Activated B cell treated with CpG ODN at 0.5 μM for 24 hours (primary cell): ENCODE results near the gene PHACTR4. TPM values are rescaled to one million over a fixed set of nuclear protein-coding genes. Genes with fewer than 3 reads are reported as not detected.
"Not testable (repeated sequence)": the region's sequence is repeated elsewhere in the genome, so short reads cannot be mapped to it uniquely, and the experiment has no call there.

Experiments used
- ATAC-seq: fragments of 200-7000 bp; cut with Tn5 transposase; one replicate; pipeline ENCODE4 v1.10.0; 2021; ENCODE audit warnings: low read depth, mild to moderate bottlenecking, moderate library complexity
- CTCF ChIA-PET: fragments of 350-600 bp; sonication (Branson Sonifier 250); formaldehyde crosslinking; loops from one replicate; lab custom pipeline; 2021; ENCODE audit warnings: antibody characterized with exemption; lab: Charles Lee
- POLR2A ChIA-PET: fragments of 350-600 bp; sonication (Branson Sonifier 250); formaldehyde crosslinking; loops from one replicate; lab custom pipeline; 2021; ENCODE audit warnings: antibody characterized with exemption; lab: Charles Lee
- DNase-seq: peaks from one replicate; pipeline ENCODE4 v3.0.0; 2022
- H3K27ac Mint-ChIP-seq: one replicate; pipeline ENCODE4 v1.8.0; 2020; ENCODE audit warnings: mixed read lengths
- H3K27me3 Mint-ChIP-seq: one replicate; pipeline ENCODE4 v1.8.0; 2021; ENCODE audit warnings: mixed read lengths
- H3K36me3 Mint-ChIP-seq: one replicate; pipeline ENCODE4 v1.8.0; 2021; ENCODE audit warnings: low read depth, mixed read lengths
- H3K4me1 Mint-ChIP-seq: one replicate; pipeline ENCODE4 v1.8.0; 2021; ENCODE audit warnings: mixed read lengths
- H3K4me3 Mint-ChIP-seq: one replicate; pipeline ENCODE4 v1.8.0; 2020; ENCODE audit warnings: mild to moderate bottlenecking, mixed read lengths
- H3K9me3 Mint-ChIP-seq: one replicate; pipeline ENCODE4 v1.8.0; 2020; ENCODE audit warnings: mixed read lengths
- intact Hi-C: fragments of 100-400 bp; cut with micrococcal nuclease; formaldehyde crosslinking; loops from one replicate; pipeline ENCODE4 v1.15.1; 2024
- total RNA-seq: library from RNA; stranded (reverse); gene quantifications from 2 replicates; pipeline ENCODE4 v1.2.3, GENCODE V29; 2022
- TF ChIP-seq, protein P1 (sequence below): fragments of 200-600 bp; IDR thresholded peaks from one replicate; pipeline ENCODE4 v1.8.0; 2022; ENCODE audit warnings: antibody characterized with exemption, mild to moderate bottlenecking

PHACTR4 gene
- total RNA-seq, 1 donor from 2014 or later, result 31.5 TPM

DNA sequence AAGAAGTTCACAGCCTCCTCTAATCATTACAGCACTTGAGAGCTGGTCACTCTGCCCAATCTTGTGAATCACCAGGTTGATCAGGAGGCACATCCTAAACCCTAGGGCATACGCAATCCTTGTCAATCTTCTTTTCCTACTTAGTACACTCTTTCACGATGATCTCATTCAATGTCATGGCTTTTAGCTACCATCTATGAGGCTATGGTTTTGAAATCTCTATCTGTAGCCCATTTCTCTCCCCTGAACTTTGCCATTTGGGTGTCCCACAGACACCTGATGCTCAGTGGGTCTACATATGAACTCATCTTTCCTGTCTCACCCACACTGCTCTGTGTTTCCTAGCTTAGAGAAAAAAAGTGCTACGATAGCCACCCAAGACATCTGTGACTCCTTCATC is 42.6 kb upstream of the PHACTR4 start:
- ATAC-seq (no peak), DNase-seq (no peak)
- Mint-ChIP-seq H3K27ac (peak overlapping the region; percentile 97), H3K27me3 (peaks cover 2% of the 10 kb centered on the region), H3K9me3 (no peaks in the 10 kb centered on the region), H3K4me3 (peak overlapping the region; percentile 60), H3K4me1 (peaks cover 47% of the 10 kb centered on the region), H3K36me3 (peaks cover 22% of the 10 kb centered on the region)
- TF ChIP-seq, protein P1, sequence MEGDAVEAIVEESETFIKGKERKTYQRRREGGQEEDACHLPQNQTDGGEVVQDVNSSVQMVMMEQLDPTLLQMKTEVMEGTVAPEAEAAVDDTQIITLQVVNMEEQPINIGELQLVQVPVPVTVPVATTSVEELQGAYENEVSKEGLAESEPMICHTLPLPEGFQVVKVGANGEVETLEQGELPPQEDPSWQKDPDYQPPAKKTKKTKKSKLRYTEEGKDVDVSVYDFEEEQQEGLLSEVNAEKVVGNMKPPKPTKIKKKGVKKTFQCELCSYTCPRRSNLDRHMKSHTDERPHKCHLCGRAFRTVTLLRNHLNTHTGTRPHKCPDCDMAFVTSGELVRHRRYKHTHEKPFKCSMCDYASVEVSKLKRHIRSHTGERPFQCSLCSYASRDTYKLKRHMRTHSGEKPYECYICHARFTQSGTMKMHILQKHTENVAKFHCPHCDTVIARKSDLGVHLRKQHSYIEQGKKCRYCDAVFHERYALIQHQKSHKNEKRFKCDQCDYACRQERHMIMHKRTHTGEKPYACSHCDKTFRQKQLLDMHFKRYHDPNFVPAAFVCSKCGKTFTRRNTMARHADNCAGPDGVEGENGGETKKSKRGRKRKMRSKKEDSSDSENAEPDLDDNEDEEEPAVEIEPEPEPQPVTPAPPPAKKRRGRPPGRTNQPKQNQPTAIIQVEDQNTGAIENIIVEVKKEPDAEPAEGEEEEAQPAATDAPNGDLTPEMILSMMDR, result no peak
- CTCF ChIA-PET, result interaction anchor here (0.8 to 1.5 kb wide), 2 partner anchors 8 to 79 kb away, joined by 3 to 6 read pairs; no protein-coding TSS in a partner anchor
- intact Hi-C loops, result loop anchor here (5.0 kb wide), 1 partner anchor 495 kb away; the partner anchor contains the start of gene PPP1R8
- POLR2A ChIA-PET, result interaction anchor here (0.9 to 5.2 kb wide), 10 partner anchors 67 to 496 kb away, joined by 3 to 144 read pairs (median 24); partner anchors contain the start of genes ATP5IF1, GMEB1, PPP1R8 and RCC1

DNA sequence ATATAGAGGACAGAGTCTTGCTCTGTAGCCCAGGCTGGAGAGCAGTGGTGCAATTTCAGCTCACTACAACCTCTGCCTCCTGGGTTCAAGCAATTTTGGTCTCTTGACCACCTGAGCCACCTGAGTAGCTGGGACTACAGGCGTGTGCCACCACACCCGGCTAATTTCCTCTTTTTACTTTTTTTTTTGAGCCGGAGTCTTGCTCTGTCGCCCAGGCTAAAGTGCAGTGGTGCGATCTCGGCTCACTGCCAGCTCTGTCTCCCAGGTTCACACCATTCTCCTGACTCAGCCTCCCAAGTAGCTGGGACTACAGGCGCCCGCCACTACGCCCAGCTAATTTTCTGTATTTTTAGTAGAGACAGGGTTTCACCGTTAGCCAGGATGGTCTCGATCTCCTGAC is 42.1 kb upstream of the PHACTR4 start:
- ATAC-seq, result peak; percentile 18
- H3K4me3 Mint-ChIP-seq, result peak overlapping the region; percentile 92
- CTCF ChIA-PET, result interaction anchor here (0.8 to 2.4 kb wide), 2 partner anchors 9 to 78 kb away, joined by 3 to 20 read pairs; no protein-coding TSS in a partner anchor

DNA sequence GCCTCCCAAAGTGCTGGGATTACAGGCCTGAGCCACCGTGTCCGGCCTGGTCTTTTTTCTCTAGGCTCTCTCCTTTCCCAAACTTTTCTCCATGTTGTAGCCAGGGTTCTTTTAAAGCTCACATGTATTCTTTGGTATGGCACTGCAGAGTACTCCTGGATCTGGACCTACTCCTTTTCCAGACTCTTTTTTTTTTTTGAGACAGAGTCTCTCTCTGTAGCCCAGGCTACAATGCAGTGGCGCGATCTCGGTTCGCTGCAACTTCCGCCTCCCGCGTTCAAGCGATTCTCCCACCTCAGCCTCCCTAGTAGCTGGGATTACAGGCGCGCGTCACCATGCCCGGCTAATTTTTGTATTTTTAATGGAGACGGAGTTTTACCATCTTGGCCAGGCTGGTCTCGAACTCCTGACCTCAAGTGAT is 41.3 kb upstream of the PHACTR4 start:
- DNase-seq (no peak), ATAC-seq (no peak)
- intact Hi-C loops, result loop anchor here (1.0 to 5.0 kb wide), 7 partner anchors 41 to 555 kb away; partner anchors contain the start of genes EYA3, PHACTR4, PPP1R8 and RNU11
- peaks cover 34% of the 10 kb centered on the region for H3K36me3 Mint-ChIP-seq
- POLR2A ChIA-PET, result interaction anchor here (0.7 to 5.2 kb wide), 40 partner anchors 9 to 1406 kb away, joined by 3 to 144 read pairs (median 9); partner anchors contain the start of genes ATP5IF1, EYA3, FAM76A and GMEB1
- peak overlapping the region; percentile 97 for H3K27ac Mint-ChIP-seq
- H3K4me3 Mint-ChIP-seq, result peak overlapping the region; percentile 92
- CTCF ChIA-PET, result interaction anchor here (1.0 to 2.4 kb wide), 4 partner anchors 26 to 408 kb away, joined by 3 to 20 read pairs (median 3); partner anchors contain the start of gene YTHDF2
- H3K9me3 Mint-ChIP-seq, result no peaks in the 10 kb centered on the region
- H3K4me1 Mint-ChIP-seq, result peaks cover 54% of the 10 kb centered on the region
- TF ChIP-seq, protein P1, result no peak
- H3K27me3 Mint-ChIP-seq, result peaks cover 2% of the 10 kb centered on the region

More for the DNA sequence above, 42.1 kb upstream of the PHACTR4 start:
- POLR2A ChIA-PET, result interaction anchor here (0.9 to 5.2 kb wide), 12 partner anchors 13 to 497 kb away, joined by 3 to 144 read pairs (median 14); partner anchors contain the start of genes ATP5IF1, GMEB1, PPP1R8 and RCC1
- not testable (repeated sequence) for H3K27me3 Mint-ChIP-seq, H3K9me3 Mint-ChIP-seq
- Mint-ChIP-seq H3K27ac (peak overlapping the region; percentile 97), H3K4me1 (peaks cover 47% of the 10 kb centered on the region), H3K36me3 (peaks cover 26% of the 10 kb centered on the region)
- peak; percentile 30 for DNase-seq
- intact Hi-C loops, result loop anchor here (5.0 kb wide), 1 partner anchor 495 kb away; the partner anchor contains the start of gene PPP1R8

DNA sequence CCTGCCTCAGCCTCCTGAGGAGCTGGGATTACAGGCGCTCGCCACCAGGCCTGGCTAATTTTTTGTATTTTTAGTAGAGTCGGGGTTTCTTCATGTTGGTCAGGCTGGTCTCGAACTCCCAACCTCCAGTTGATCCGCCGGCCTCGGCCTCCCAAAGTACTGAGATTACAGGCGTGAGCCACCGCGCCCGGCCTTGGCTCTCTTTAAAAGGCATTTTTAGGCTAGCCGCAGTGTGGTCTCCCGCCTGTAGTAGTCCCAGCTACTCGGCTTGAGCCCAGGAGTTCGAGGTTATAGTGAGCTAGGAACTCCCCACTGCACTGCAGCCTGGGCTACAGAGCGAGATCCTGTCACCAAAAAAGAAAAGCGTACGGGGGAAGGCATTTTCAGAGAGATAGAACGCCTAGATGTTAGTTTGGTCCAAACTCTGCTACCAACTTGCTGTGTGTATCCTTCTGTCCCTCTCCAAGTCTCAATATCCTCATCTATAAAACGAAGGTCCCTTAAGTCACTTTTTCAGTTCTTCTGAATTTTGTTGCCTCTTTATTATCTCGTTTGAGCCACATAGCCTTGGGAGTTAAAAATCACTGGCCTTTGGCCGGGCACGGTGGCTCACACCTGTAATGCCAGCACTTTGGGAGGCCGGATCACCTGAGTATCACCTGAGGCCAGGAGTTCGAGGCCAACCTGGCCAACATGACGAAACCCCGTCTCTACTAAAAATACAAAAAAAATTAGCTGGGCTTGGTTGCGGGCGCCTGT is 40.0 kb upstream of the PHACTR4 start:
- CTCF ChIA-PET, result interaction anchor here (0.5 to 2.4 kb wide), 5 partner anchors 25 to 407 kb away, joined by 3 to 20 read pairs (median 3); partner anchors contain the start of gene YTHDF2
- Mint-ChIP-seq H3K27me3 (peaks cover 2% of the 10 kb centered on the region), H3K4me3 (peak overlapping the region; percentile 92), H3K36me3 (peaks cover 45% of the 10 kb centered on the region), H3K9me3 (no peaks in the 10 kb centered on the region), H3K27ac (peak overlapping the region; percentile 97), H3K4me1 (peaks cover 49% of the 10 kb centered on the region)
- POLR2A ChIA-PET, result interaction anchor here (0.5 to 5.2 kb wide), 43 partner anchors 8 to 1120 kb away, joined by 3 to 144 read pairs (median 9); partner anchors contain the start of genes ATP5IF1, EYA3, FAM76A and GMEB1
- DNase-seq (peak; percentile 50), ATAC-seq (peak; percentile 11)
- TF ChIP-seq, protein P1, result no peak
- intact Hi-C loops, result loop anchor here (1.0 to 5.0 kb wide), 9 partner anchors 39 to 557 kb away; partner anchors contain the start of genes PHACTR4, PPP1R8, RNU11 and SESN2

DNA sequence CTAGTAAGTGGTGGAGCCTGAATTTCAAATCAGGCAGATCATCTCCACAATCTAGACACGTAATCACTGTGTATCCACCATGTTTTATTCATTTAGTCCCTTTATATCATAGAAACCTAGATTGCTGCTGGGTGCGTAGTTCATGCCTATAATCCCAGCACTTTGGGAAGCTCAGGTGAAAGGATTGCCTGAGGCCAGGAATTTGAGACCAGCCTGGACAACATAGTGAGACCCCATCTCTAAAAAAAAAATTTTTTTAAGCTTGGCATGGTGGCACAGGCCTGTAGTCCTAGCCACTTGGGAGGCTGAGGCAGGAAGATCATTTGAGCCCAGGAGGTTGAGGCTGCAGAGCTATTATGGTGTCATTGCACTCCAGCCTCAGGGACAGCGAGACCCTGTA is 30.6 kb upstream of the PHACTR4 start:
- Mint-ChIP-seq H3K36me3 (peaks cover 18% of the 10 kb centered on the region), H3K27me3 (no peaks in the 10 kb centered on the region), H3K4me3 (no peak overlapping the region), H3K27ac (no peak overlapping the region), H3K4me1 (no peaks in the 10 kb centered on the region), H3K9me3 (no peaks in the 10 kb centered on the region)
- TF ChIP-seq, protein P1, result no peak
- ATAC-seq, result no peak
- ChIA-PET CTCF (no interaction called here), POLR2A (interaction anchor here (1.0 kb wide), 1 partner anchor 10 kb away, joined by 3 read pairs; the partner anchor contains the start of gene MED18)
- intact Hi-C loops, result no loop called here
- DNase-seq, result no peak
